ENCODE results near the gene RPL22.

RPL22 gene

GRCh38 chr1:6200188-6200809 is 904 bp upstream of the RPL22 start:
- peak; percentile 33 for DNase-seq

DNA sequence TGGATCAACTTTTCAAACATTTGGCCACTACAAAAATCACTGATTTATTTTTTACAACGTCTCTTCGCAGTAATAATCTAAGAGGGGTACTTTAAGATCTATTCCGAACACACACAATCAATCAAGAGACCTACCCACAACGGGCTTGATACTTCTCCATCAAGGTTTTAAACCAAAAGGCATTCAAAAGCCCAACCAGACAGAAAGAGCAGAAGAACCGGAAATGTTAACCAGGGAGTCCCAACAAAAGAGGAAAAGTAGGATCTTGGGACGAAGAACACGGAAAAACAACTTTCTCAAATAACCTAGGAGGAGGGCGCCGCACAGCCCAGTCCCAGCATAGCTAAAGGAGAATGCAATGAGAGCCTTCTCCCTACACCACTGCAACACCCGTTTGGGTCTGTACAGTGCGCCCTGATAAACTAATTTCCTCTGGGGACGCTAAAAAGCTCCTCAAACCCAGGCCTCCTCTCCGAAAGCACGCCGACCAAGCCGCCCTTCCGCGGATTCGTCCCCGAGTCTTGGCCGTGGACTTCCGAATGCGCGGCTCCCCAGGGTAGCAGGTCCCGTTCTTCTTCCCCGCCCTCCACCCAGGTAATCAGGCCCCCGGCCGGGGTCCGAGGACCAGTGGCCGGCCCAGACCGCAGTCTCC is 623 bp downstream of the RPL22 start:
- DNase-seq: no peak

DNA sequence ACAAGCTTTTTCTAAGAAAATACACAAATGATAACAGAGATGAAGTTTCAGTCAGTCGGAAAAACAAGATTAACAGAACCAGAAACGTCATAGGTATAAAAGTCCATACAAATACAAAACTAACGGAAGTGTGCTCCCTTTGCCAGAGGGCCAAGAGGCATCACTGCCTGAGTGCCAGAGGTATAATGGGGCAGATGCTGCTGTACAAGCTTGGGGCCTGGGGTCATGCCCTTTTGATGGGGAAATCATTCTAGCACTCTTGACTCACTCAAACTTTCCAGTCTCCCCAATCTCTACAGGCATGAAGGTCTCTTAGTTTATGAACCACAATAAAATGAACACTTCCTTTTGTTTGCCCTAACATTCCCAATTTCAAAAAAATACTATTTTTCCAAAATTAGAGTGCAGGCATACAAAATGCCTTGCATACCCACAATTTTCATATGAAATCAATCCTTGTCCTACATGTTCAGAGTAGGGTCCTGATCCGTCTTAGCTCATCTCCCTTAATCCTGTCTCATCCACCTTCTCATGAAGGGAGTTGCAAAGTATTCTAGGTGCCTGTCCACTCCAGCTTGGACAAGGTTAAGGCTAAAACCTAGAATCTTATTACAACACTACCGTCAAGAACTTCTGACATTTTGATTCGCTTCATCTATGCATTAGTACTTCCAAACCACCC is 1.5 kb downstream of the RPL22 start:
- peak; percentile 61 for DNase-seq

DNA sequence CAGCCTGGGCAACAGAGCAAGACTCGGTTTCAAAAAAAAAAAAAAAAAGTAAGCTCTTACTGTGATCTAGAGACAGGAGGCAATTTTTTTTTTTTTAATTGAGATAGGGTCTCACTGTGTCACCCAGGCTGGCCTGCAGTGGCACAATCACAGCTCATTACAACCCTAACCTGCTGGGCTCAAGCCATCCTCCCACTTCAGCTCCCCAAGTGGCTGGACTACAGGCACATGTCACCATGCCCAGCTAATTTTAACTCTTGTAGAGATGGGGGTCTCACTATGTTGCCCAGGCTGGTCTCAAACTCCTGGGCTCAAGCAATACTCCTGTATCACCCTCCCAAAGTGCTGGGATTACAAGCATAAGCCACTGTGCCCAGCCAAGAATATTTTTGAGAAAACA is 7.4 kb downstream of the RPL22 start:
- no peak for DNase-seq

DNA sequence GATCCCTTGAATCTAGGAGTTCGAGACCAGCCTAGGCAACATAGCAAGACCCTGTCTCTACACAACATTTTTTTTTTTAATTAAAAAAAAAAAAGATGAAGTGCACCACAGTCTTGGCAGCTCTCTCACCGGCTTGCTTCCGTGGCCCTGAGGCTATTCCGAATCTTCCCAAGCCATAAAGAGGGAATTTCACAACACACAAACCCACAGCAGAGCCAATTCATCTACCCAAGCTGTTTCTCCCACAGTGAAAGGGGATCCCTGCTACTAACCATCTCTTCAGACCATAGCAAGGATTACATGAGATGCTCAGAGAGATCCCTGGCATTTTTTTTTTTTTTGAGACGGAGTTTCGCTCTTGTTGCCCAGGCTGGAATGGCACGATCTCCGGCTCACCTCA is 10.9 kb downstream of the RPL22 start:
- no peak for DNase-seq

- peak; percentile 65 for DNase-seq
Observed at GRCh38 chr1:6185635-6186382, 13.6 kb downstream of the RPL22 start.

DNA sequence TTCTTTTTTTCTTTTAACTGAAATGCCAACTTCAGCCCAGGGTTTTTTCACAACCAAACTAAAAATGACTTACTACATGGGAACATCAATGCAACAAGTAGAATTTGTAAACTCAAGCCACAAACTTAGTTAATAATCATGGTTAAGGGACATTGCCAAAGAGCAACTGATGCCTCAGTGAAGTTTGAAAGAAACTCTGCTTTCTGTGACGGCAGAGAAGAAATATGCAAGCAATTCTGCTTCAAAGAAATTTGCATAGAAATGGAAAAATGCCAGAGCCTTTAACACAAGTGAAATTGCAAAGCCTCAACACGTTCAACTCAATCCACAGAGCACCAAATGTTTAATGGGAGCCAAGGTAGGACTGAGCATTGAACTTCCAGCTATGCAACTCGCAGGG is 14.2 kb downstream of the RPL22 start:
- no peak for DNase-seq

DNA sequence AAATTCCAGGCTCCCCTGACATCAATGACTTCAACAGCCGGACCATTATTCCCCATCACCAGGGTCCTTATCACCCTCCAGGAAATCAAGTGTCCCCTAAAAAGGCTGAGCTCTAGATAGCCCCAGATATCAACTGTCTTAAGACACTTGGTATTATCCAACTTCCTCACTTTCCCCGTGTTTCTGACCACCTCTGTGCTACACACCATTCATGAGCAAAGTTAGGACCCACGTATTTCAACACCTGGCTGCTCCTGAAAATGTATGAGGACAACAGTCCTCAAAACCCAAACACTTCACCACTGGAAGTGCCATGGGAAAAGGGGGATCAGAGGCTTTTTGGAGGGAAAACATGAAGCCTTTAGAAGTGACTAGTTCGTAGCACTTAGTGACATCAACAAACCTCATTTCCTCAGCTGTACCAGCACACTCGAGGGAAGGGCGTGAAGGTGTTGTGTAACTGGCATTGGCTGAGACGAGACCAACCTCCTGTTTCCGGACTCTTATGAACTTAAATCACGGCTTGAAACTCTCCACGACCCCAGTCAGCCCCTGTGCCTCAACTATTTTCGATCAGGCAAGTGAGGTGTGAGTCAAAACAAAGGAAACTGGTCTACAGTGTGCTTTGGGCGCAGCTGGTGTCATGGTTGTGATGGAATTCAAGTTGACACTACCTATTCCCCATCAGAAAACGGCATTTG is 15.2 kb downstream of the RPL22 start:
- DNase-seq: peak; percentile 45

DNA sequence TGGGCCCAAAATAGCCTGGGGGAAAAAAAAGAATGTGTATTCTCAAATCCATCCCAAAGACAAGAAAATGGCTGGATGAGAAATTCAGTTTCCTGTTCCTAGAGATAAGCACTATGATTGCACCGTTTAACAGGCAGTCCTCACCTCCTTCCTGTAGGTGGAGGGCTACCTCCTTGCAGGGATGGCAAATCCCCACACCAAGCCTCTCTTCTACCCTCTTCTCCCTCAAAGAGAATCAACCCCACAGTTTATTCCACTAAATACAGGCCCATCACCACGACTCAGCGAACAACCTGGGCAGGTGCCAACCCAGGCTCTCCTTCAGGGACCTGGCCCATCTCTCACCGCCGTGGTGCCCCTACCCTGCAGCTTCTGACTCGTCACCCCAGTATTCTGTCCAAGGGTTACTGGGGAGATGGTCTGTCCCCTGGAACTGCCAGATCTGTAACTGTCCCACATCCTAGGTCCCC is 15.8 kb downstream of the RPL22 start:
- peak; percentile 58 for DNase-seq

DNA sequence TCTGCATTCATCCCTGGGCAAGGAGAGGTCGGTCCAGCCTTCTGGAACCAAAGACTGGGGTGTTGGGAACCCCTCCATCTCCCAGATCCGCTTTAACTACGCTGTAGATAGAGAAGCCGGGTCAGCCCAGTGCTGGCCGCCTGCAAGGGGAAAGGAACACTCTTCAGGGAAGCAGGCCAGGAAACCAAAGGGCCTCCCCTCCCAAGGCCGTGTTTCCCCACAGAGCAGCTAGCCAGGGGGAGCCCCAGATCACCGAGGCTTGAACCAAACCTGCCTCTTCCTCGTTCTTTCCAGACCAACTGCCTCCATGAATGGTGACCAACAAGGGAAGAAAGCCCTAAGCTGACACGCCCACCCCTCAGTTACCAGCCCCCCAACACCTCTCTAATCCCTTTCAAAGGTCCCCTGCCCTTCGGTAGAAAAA is 18.0 kb downstream of the RPL22 start:
- peak; percentile 41 for DNase-seq

GRCh38 chr1:6180707-6181311 is 18.6 kb downstream of the RPL22 start:
- DNase-seq: peak; percentile 52

- peak; percentile 54 for DNase-seq
Observed at GRCh38 chr1:6180268-6180706, 19.1 kb downstream of the RPL22 start, which contains the start of gene CHD5. Gene CHD5, minus strand, starts transcription at chr1:6180321. Its CDS starts 298 bp downstream, at chr1:6180023.

GRCh38 chr1:6179564-6180175 is 19.7 kb downstream of the RPL22 start:
- DNase-seq: no peak

- DNase-seq: peak; percentile 25
Observed at GRCh38 chr1:6178751-6179563, 20.4 kb downstream of the RPL22 start.

- DNase-seq: no peak
Observed at GRCh38 chr1:6177681-6178380, 21.6 kb downstream of the RPL22 start.

DNA sequence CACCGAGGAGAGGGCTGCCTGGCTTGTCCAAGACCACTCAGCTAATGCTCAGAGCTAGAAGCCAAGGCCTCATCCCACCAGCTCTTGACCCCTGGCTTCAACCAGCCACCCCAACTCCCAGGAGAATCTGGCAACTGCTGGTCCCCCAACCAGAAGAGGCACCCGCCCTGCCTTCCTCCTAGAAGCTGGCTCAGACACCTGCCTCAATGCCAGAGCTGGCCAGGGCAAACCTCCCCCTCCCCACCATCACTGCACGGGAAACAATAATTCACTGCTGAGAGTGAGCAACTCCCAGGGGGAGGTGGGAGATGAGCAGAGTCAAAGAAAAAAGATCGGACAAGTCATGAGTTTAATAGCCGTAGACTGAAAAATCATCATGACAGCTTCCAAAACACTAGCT is 22.6 kb downstream of the RPL22 start:
- DNase-seq: no peak

- DNase-seq: no peak
Observed at GRCh38 chr1:6175411-6175828, 24.0 kb downstream of the RPL22 start.

DNA sequence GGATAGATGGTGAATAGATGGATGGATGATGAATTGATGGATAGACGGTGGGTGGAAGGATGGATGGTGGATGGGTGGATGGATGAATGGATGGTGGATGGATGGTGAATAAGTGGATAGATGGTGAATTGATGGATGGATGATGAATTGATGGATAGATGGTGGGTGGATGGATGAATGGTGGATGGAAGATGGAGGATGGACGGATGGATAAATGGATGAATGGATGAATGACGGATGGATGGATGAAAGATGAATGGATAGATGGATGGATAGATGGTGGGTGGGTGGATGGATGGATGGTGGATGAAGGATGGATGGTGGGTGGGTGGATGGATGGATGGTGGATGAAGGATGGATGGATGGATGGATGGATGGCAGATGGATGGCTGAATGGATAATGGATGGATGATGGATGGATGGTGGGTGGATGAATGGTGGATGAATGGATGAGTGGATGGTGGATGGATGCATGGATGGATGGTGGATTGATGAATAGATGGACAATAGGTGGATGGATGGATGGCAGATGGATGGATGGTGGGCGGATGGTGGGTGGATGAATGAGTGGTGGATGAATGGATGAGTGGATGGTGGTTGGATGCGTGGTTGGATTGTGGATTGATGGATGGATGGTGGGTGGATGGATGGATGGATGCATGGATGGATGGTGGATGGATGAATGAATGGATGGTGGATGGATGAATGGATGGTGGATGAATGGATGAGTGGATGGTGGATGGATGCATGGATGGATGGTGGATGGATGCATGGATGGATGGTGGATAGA is 24.6 kb downstream of the RPL22 start:
- DNase-seq: no peak

DNA sequence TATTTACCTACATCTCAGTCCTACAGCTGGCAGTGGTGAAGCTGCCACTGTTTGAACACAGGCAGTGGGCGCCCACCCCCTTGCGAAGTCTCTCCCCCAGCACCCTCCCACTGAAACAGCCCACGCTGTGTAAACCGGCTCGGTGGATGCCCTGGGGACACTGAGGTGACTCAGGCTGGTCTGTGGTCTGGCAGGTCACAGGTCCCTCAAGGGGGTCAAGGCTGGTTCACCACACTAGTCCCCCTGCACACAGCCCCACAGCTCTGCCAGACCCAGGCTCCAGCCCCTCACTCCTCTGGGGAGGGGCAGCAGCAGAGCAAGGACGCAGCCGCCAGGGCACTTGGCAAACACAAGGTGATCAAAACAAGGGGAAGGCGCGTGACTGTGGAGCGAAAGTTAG is 26.8 kb downstream of the RPL22 start:
- no peak for DNase-seq

Data from NCI-H82 (cell line).